Thyroid gland (tissue), 4 donors: Measurements from ENCODE around the gene GRIN2C. TPM values are rescaled to one million over a fixed set of nuclear protein-coding genes. Genes with fewer than 3 reads are reported as not detected.
A peak's percentile ranks its signal among the peaks of the same experiment; 100 is the strongest.

Experiments
- DNase-seq, 2 donors: peaks; one replicate each; pipeline ENCODE4 v3.0.0-alpha.2; 2019
- H3K27ac ChIP-seq, 3 donors: fragments of 200-600 bp; sonication (generic); 1 replicate in 2 of 3; 2 replicates in 1 of 3; pipeline ENCODE4 v1.5.1; 2016 to 2019; ENCODE audit warnings: mild to moderate bottlenecking in 1 of 3, moderate library complexity in 1 of 3
- H3K27me3 ChIP-seq: fragments of 200-600 bp; sonication (generic); one replicate; pipeline ENCODE4 v1.5.1; 2019
- H3K36me3 ChIP-seq, 2 donors: fragments of 200-600 bp; sonication (generic); one replicate each; pipeline ENCODE4 v1.5.1; 2016 to 2019
- H3K4me1 ChIP-seq, 2 donors: fragments of 200-600 bp; sonication (generic); one replicate each; pipeline ENCODE4 v1.5.1; 2017 to 2019
- H3K4me3 ChIP-seq, 3 donors: fragments of 200-600 bp; sonication (generic); replicated peaks in 1 of 3; 1 replicate in 2 of 3; 2 replicates in 1 of 3; pipeline ENCODE4 v1.5.1; 2016; ENCODE audit warnings: mild to moderate bottlenecking in 1 of 3
- H3K9me3 ChIP-seq: fragments of 200-600 bp; sonication (generic); one replicate; pipeline ENCODE4 v1.5.1; 2017
- POLR2A ChIP-seq, 2 donors: fragments of 450-650 bp; IDR thresholded peaks; one replicate each; pipeline ENCODE4 v1.6.1; 2017; ENCODE audit warnings: antibody characterized with exemption in 2 of 2, mild to moderate bottlenecking in 2 of 2, moderate library complexity in 1 of 2
- WGBS, 2 donors: methylation state at CpG; one replicate each; pipeline ENCODE4 v1.1.5; 2017; 5-methylcytosine and 5-hydroxymethylcytosine counted together
- intact Hi-C: fragments of 100-400 bp; cut with DNase I; formaldehyde crosslinking; loops from one replicate; pipeline ENCODE4 v1.15.1; 2023
- total RNA-seq, 4 donors: library from RNA; depleted of rRNA; stranded (reverse); fragments of >200 nt; gene quantifications; one replicate each; pipeline ENCODE4 v1.2.3, GENCODE V29; 2016
- TF ChIP-seq, protein P1 (sequence below), 6 experiments: fragments of 200-600 bp in 3 of 6; fragments of 450-650 bp in 3 of 6; sonication (generic) in 3 of 6; IDR thresholded peaks; one replicate each; pipeline ENCODE4 v1.5.1; 2016 to 2019; ENCODE audit warnings: antibody characterized with exemption in 6 of 6, mild to moderate bottlenecking in 2 of 6, inconsistent platforms in 1 of 6, moderate library complexity in 1 of 6

The GRIN2C gene
- total RNA-seq, 4 donors from 2014 or later = 63.4 to 120 (median 94.0) TPM

- WGBS, 2 donors = 94 to 95% methylated on average over 11 to 12 of the region's 13 CpGs
- intact Hi-C loops = no loop called here
These were observed 52.2 kb downstream of the GRIN2C start for GRCh38 chr17:74807441-74807840.

GRCh38 chr17:74806334-74806733, 53.4 kb downstream of the GRIN2C start:
- H3K4me3 ChIP-seq = no peak overlapping the region
- intact Hi-C loops = no loop called here
- H3K27me3 ChIP-seq = no peaks in the 10 kb centered on the region
- no peaks in the 10 kb centered on the region for H3K9me3 ChIP-seq
- no peaks in the 10 kb centered on the region for H3K36me3 ChIP-seq
- H3K27ac ChIP-seq = peak overlapping the region; percentile 19 to 70 (median 25)
- peak; percentile 64 to 71 for DNase-seq
- H3K4me1 ChIP-seq = peaks cover 33 to 66% of the 10 kb centered on the region in 2 donors
- 47 to 70% methylated on average over 10 of the region's 10 CpGs for WGBS, 2 donors
- TF ChIP-seq, protein P1, sequence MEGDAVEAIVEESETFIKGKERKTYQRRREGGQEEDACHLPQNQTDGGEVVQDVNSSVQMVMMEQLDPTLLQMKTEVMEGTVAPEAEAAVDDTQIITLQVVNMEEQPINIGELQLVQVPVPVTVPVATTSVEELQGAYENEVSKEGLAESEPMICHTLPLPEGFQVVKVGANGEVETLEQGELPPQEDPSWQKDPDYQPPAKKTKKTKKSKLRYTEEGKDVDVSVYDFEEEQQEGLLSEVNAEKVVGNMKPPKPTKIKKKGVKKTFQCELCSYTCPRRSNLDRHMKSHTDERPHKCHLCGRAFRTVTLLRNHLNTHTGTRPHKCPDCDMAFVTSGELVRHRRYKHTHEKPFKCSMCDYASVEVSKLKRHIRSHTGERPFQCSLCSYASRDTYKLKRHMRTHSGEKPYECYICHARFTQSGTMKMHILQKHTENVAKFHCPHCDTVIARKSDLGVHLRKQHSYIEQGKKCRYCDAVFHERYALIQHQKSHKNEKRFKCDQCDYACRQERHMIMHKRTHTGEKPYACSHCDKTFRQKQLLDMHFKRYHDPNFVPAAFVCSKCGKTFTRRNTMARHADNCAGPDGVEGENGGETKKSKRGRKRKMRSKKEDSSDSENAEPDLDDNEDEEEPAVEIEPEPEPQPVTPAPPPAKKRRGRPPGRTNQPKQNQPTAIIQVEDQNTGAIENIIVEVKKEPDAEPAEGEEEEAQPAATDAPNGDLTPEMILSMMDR (IDR thresholded peaks at IDR 0.05) = no peak

More at GRCh38 chr17:74807441-74807840, 52.2 kb downstream of the GRIN2C start:
- Histone ChIP-seq H3K27ac (peak overlapping the region in 2 of 3 donors; percentile 25 to 70), H3K36me3 (no peaks in the 10 kb centered on the region), H3K27me3 (no peaks in the 10 kb centered on the region), H3K4me1 (peaks cover 41 to 75% of the 10 kb centered on the region in 2 donors), H3K4me3 (no peak overlapping the region), H3K9me3 (no peaks in the 10 kb centered on the region)
- TF ChIP-seq, protein P1 (IDR thresholded peaks at IDR 0.05) = no peak
- no peak for TF ChIP-seq POLR2A (IDR thresholded peaks at IDR 0.05)
- no peak for DNase-seq

- Histone ChIP-seq H3K36me3 (no peaks in the 10 kb centered on the region), H3K27ac (peak overlapping the region in 2 of 3 donors; percentile 25 to 70), H3K27me3 (no peaks in the 10 kb centered on the region), H3K4me1 (peaks cover 28 to 67% of the 10 kb centered on the region in 2 donors), H3K4me3 (no peak overlapping the region), H3K9me3 (no peaks in the 10 kb centered on the region)
- DNase-seq = no peak
- WGBS, 2 donors = 78 to 89% methylated on average over 4 to 9 of the region's 15 CpGs
- intact Hi-C loops = no loop called here
- TF ChIP-seq, protein P1 (IDR thresholded peaks at IDR 0.05) = no peak
- no peak for TF ChIP-seq POLR2A (IDR thresholded peaks at IDR 0.05)
These were observed 54.1 kb downstream of the GRIN2C start for GRCh38 chr17:74805591-74805991.

GRCh38 chr17:74804683-74805082, 55.0 kb downstream of the GRIN2C start:
- peaks cover 33 to 70% of the 10 kb centered on the region in 2 donors for H3K4me1 ChIP-seq
- no peaks in the 10 kb centered on the region for H3K27me3 ChIP-seq
- H3K36me3 ChIP-seq = no peaks in the 10 kb centered on the region
- H3K27ac ChIP-seq = peak overlapping the region in 1 of 3 donors; percentile 30
- intact Hi-C loops = no loop called here
- TF ChIP-seq, protein P1 (IDR thresholded peaks at IDR 0.05) = no peak
- TF ChIP-seq POLR2A (IDR thresholded peaks at IDR 0.05) = no peak
- WGBS, 2 donors = 69 to 78% methylated on average over 4 of the region's 7 CpGs
- no peaks in the 10 kb centered on the region for H3K9me3 ChIP-seq
- DNase-seq = no peak
- no peak overlapping the region for H3K4me3 ChIP-seq

GRCh38 chr17:74803971-74804370, 55.7 kb downstream of the GRIN2C start:
- no peak for DNase-seq
- H3K27me3 ChIP-seq = no peaks in the 10 kb centered on the region
- no peak overlapping the region for H3K4me3 ChIP-seq
- no peaks in the 10 kb centered on the region for H3K9me3 ChIP-seq
- H3K4me1 ChIP-seq = peaks cover 33 to 77% of the 10 kb centered on the region in 2 donors
- intact Hi-C loops = no loop called here
- no peaks in the 10 kb centered on the region for H3K36me3 ChIP-seq
- peak overlapping the region in 1 of 3 donors; percentile 13 for H3K27ac ChIP-seq
- WGBS, 2 donors = 79 to 84% methylated on average over 5 of the region's 5 CpGs
- TF ChIP-seq POLR2A (IDR thresholded peaks at IDR 0.05) = no peak
- TF ChIP-seq, protein P1 (IDR thresholded peaks at IDR 0.05) = no peak
